ENCODE measurements around the gene PLA2G4D. TPM values are rescaled to one million over a fixed set of nuclear protein-coding genes. Genes with fewer than 3 reads are reported as not detected.

The PLA2G4D gene
- total and polyA plus RNA-seq, 2 donors (not counting 1 experiment from before 2014, with no cell fraction given) = not detected

GRCh38 chr15:42048821-42049200, 45.6 kb downstream of the PLA2G4D start:
- Histone ChIP-seq H3K79me2 (ENCODE audit: control insufficient read depth, insufficient read depth, low read length) (no peaks in the 10 kb centered on the region), H3K9ac (ENCODE audit: insufficient read depth, low read length) (no peak overlapping the region), H3K4me2 (ENCODE audit: extremely low read depth, insufficient read depth, low read length) (no peak overlapping the region), H3K4me1 (ENCODE audit: control insufficient read depth, extremely low read depth, insufficient read depth, low read length) (no peaks in the 10 kb centered on the region), H3K27ac (ENCODE audit: insufficient read depth, low read length) (no peak overlapping the region), H2AFZ (ENCODE audit: low read length) (no peak overlapping the region), H4K20me1 (ENCODE audit: control insufficient read depth, extremely low read depth, insufficient read depth, low read length) (no peaks in the 10 kb centered on the region), H3K9me3 (ENCODE audit: control insufficient read depth, insufficient read depth, low read depth, low read length) (no peaks in the 10 kb centered on the region), H3K36me3 (ENCODE audit: control insufficient read depth, insufficient read depth, low read length) (no peaks in the 10 kb centered on the region), H3K27me3 (ENCODE audit: control insufficient read depth, insufficient read depth, low read length) (peaks cover 30% of the 10 kb centered on the region), H3K4me3 (replicated peaks in 1 of 4; ENCODE audit: control extremely low read depth in 1 of 4, insufficient read depth in 1 of 4, low read depth in 3 of 4, low read length in 4 of 4) (no peak overlapping the region)
- TF ChIP-seq EZH2 (IDR thresholded peaks at IDR 0.05; ENCODE audit: low read length, missing control alignments) (no peak), CTCF (conservative IDR thresholded peaks at IDR 0.05 in 1 of 2, IDR thresholded peaks at IDR 0.05 in 1 of 2; ENCODE audit: low read depth in 1 of 2, low read length in 2 of 2) (no peak)
- DNase-seq (ENCODE audit: low read depth in 2 of 2) = no peak

- Histone ChIP-seq H3K4me1 (ENCODE audit: control insufficient read depth, extremely low read depth, insufficient read depth, low read length) (no peaks in the 10 kb centered on the region), H2AFZ (ENCODE audit: low read length) (no peak overlapping the region), H3K4me3 (replicated peaks in 1 of 4; ENCODE audit: control extremely low read depth in 1 of 4, insufficient read depth in 1 of 4, low read depth in 3 of 4, low read length in 4 of 4) (no peak overlapping the region), H3K9me3 (ENCODE audit: control insufficient read depth, insufficient read depth, low read depth, low read length) (no peaks in the 10 kb centered on the region), H3K9ac (ENCODE audit: insufficient read depth, low read length) (no peak overlapping the region), H3K79me2 (ENCODE audit: control insufficient read depth, insufficient read depth, low read length) (no peaks in the 10 kb centered on the region), H3K27me3 (ENCODE audit: control insufficient read depth, insufficient read depth, low read length) (peaks cover 30% of the 10 kb centered on the region), H3K4me2 (ENCODE audit: extremely low read depth, insufficient read depth, low read length) (no peak overlapping the region), H4K20me1 (ENCODE audit: control insufficient read depth, extremely low read depth, insufficient read depth, low read length) (no peaks in the 10 kb centered on the region), H3K27ac (ENCODE audit: insufficient read depth, low read length) (no peak overlapping the region), H3K36me3 (ENCODE audit: control insufficient read depth, insufficient read depth, low read length) (no peaks in the 10 kb centered on the region)
- TF ChIP-seq CTCF (conservative IDR thresholded peaks at IDR 0.05 in 1 of 2, IDR thresholded peaks at IDR 0.05 in 1 of 2; ENCODE audit: low read depth in 1 of 2, low read length in 2 of 2) = no peak
- no peak for TF ChIP-seq EZH2 (IDR thresholded peaks at IDR 0.05; ENCODE audit: low read length, missing control alignments)
- DNase-seq (ENCODE audit: low read depth in 2 of 2) = no peak
Observed at GRCh38 chr15:42048080-42048820, 46.1 kb downstream of the PLA2G4D start.

DNA sequence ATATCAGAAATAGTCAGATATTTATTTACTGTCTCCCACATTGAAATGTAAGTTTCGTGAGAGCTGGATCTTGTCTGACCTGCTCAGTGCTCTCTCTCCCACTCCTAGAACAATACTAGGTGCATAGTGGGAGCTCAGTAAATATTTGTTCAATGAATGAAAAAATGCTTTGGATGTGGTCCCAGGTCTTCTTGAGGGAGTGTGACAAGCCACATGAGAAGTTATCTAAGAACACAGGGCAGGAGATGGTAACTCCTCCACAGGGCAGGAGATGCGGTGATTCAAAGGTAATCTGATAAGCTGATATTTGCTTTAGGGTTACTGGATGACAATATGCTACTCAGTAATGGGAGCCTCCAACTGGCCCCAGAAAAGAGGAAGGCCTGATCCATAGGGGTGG, 47.8 kb downstream of the PLA2G4D start:
- DNase-seq (ENCODE audit: low read depth in 2 of 2) = no peak
- Histone ChIP-seq H3K36me3 (ENCODE audit: control insufficient read depth, insufficient read depth, low read length) (no peaks in the 10 kb centered on the region), H3K79me2 (ENCODE audit: control insufficient read depth, insufficient read depth, low read length) (no peaks in the 10 kb centered on the region), H3K27ac (ENCODE audit: insufficient read depth, low read length) (no peak overlapping the region), H3K4me3 (replicated peaks in 1 of 4; ENCODE audit: control extremely low read depth in 1 of 4, insufficient read depth in 1 of 4, low read depth in 3 of 4, low read length in 4 of 4) (no peak overlapping the region), H3K27me3 (ENCODE audit: control insufficient read depth, insufficient read depth, low read length) (peaks cover 30% of the 10 kb centered on the region), H3K4me1 (ENCODE audit: control insufficient read depth, extremely low read depth, insufficient read depth, low read length) (no peaks in the 10 kb centered on the region), H3K9me3 (ENCODE audit: control insufficient read depth, insufficient read depth, low read depth, low read length) (no peaks in the 10 kb centered on the region), H3K9ac (ENCODE audit: insufficient read depth, low read length) (no peak overlapping the region), H4K20me1 (ENCODE audit: control insufficient read depth, extremely low read depth, insufficient read depth, low read length) (no peaks in the 10 kb centered on the region), H2AFZ (ENCODE audit: low read length) (no peak overlapping the region), H3K4me2 (ENCODE audit: extremely low read depth, insufficient read depth, low read length) (no peak overlapping the region)
- no peak for TF ChIP-seq CTCF (conservative IDR thresholded peaks at IDR 0.05 in 1 of 2, IDR thresholded peaks at IDR 0.05 in 1 of 2; ENCODE audit: low read depth in 1 of 2, low read length in 2 of 2)
- TF ChIP-seq EZH2 (IDR thresholded peaks at IDR 0.05; ENCODE audit: low read length, missing control alignments) = no peak
